B cell (primary cell): Measurements from ENCODE around the gene TSPAN33.

Source experiments
- EZH2 ChIP-seq: IDR thresholded peaks from 2 replicates; pipeline ENCODE4 v1.6.1; 2012; ENCODE audit warnings: borderline replicate concordance, low read depth, mild to moderate bottlenecking, moderate library complexity, low read length; ENCODE audit not compliant: insufficient read depth, poor library complexity, severe bottlenecking
- TF ChIP-seq, protein P1 (sequence below): fragments of 200-600 bp; IDR thresholded peaks from one replicate; pipeline ENCODE4 v1.8.0; 2022; ENCODE audit warnings: antibody characterized with exemption, mild to moderate bottlenecking

DNA sequence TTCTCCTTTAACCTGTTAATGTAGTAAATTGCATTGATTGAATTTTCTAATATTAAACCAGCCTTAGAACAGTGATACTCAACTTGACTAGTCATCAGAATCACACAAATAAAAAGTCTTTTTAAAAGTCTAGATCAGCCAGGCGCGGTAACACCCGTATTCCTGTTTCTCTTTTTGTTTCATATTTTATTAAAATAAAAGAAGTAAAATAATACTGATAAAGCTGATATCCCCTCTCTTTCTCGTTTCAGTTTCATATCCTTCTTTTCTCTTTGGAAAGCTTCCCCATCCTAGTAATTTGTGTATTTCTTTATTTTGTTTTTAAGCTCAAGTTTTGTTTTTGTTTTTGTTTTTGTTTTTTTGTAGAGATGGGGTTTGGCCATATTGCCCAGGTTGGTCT lies 53.3 kb downstream of the TSPAN33 start:
- TF ChIP-seq, protein P1, sequence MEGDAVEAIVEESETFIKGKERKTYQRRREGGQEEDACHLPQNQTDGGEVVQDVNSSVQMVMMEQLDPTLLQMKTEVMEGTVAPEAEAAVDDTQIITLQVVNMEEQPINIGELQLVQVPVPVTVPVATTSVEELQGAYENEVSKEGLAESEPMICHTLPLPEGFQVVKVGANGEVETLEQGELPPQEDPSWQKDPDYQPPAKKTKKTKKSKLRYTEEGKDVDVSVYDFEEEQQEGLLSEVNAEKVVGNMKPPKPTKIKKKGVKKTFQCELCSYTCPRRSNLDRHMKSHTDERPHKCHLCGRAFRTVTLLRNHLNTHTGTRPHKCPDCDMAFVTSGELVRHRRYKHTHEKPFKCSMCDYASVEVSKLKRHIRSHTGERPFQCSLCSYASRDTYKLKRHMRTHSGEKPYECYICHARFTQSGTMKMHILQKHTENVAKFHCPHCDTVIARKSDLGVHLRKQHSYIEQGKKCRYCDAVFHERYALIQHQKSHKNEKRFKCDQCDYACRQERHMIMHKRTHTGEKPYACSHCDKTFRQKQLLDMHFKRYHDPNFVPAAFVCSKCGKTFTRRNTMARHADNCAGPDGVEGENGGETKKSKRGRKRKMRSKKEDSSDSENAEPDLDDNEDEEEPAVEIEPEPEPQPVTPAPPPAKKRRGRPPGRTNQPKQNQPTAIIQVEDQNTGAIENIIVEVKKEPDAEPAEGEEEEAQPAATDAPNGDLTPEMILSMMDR, result no peak
- TF ChIP-seq EZH2, result no peak
